ENCODE data around the gene FILIP1L. TPM values are rescaled to one million over a fixed set of nuclear protein-coding genes. Genes with fewer than 3 reads are reported as not detected.

Gene FILIP1L
- total and polyA plus RNA-seq, 2 of the 8 experiments (the other 6 are each of a cell fraction or from before 2014, with no cell fraction given): 0.06 to 0.09 TPM

DNA sequence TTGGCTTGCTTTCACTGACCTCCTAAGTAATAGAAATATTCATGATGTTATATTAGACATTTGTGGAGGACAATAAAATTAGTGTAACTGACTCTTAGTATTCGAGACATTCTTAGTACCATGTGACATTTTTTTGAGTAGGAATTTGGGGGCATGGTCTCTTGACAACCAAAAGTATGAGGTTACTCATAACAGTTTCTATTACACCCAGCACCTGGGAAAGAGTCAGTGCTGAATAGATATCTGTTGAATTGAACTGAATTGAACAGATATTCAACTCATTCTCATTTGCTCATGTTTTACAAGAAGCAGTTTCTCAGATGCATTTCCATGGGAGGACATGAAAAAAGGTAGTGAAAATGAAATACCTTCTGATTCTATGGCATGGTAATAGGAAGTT, 212.2 kb downstream of the FILIP1L start:
- Histone ChIP-seq H3K9me3 (ENCODE audit: insufficient read depth in 2 of 2, low read depth in 1 of 2, low read length in 1 of 2) (no peaks in the 10 kb centered on the region), H3K4me3 (ENCODE audit: extremely low read depth in 1 of 4, insufficient read depth in 2 of 4, low read depth in 3 of 4, low read length in 4 of 4) (no peak overlapping the region), H2BK15ac (ENCODE audit: low read length) (no peak overlapping the region), H3K23ac (ENCODE audit: insufficient read length) (no peak overlapping the region), H2BK120ac (replicated peaks; ENCODE audit: low read depth, low read length) (no peak overlapping the region), H2BK5ac (ENCODE audit: low read depth, low read length) (no peak overlapping the region), H3K4me2 (ENCODE audit: insufficient read depth in 1 of 2, low read depth in 2 of 2, low read length in 2 of 2) (no peak overlapping the region), H4K20me1 (replicated peaks in 1 of 2; ENCODE audit: control insufficient read depth in 1 of 2, insufficient read depth in 2 of 2, low read length in 2 of 2) (no peaks in the 10 kb centered on the region), H3K27me3 (replicated peaks in 1 of 4; ENCODE audit: control insufficient read depth in 3 of 4, extremely low read depth in 1 of 4, insufficient read depth in 3 of 4, low read length in 3 of 4) (no peaks in the 10 kb centered on the region), H3K14ac (ENCODE audit: insufficient read length) (no peak overlapping the region), H3K27ac (ENCODE audit: low read depth, low read length) (no peak overlapping the region), H2AK5ac (ENCODE audit: low read depth, low read length) (no peak overlapping the region), H4K8ac (ENCODE audit: extremely low read depth, insufficient read depth, low read length) (no peak overlapping the region), H2BK20ac (ENCODE audit: low read length) (no peak overlapping the region), H3K79me1 (ENCODE audit: low read depth, low read length) (no peaks in the 10 kb centered on the region; the same call in 1 of the 2 replicates), H3K23me2 (ENCODE audit: low read depth, low read length) (no peaks in the 10 kb centered on the region), H2BK12ac (ENCODE audit: low read depth, low read length) (no peak overlapping the region), H3K18ac (ENCODE audit: extremely low read depth, low read length) (no peak overlapping the region), H4K5ac (ENCODE audit: insufficient read length, low read depth, low read length) (no peak overlapping the region), H3K9ac (replicated peaks in 1 of 4; ENCODE audit: extremely low read depth in 1 of 4, low read depth in 3 of 4, low read length in 3 of 4) (no peak overlapping the region), H3K79me2 (ENCODE audit: control insufficient read depth in 1 of 2, insufficient read depth in 2 of 2, low read length in 2 of 2) (no peaks in the 10 kb centered on the region; a peak in 1 of 4 replicates), H3K56ac (replicated peaks; ENCODE audit: insufficient read length, low read depth, low read length) (no peak overlapping the region), H4K91ac (replicated peaks; ENCODE audit: insufficient read length, low read length) (no peak overlapping the region), H3K36me3 (ENCODE audit: control insufficient read depth in 2 of 4, insufficient read depth in 4 of 4, low read length in 3 of 4) (no peaks in the 10 kb centered on the region), H3K4ac (replicated peaks; ENCODE audit: insufficient read length, low read depth, low read length) (no peak overlapping the region), H3K4me1 (replicated peaks in 1 of 4; ENCODE audit: control insufficient read depth in 3 of 4, insufficient read depth in 4 of 4, low read length in 3 of 4) (no peaks in the 10 kb centered on the region), H2AFZ (ENCODE audit: low read length) (no peak overlapping the region)
- ChIA-PET POLR2A (ENCODE audit: partially characterized antibody) (no interaction called here), CTCF (ENCODE audit: partially characterized antibody) (interaction anchor here (0.9 to 1.6 kb wide), 2 partner anchors 24 to 167 kb away, joined by 3 read pairs; no protein-coding TSS in a partner anchor)
- TF ChIP-seq CHD1 (IDR thresholded peaks at IDR 0.05; ENCODE audit: low read depth, low read length): no peak
- no peak for TF ChIP-seq CTBP2 (IDR thresholded peaks at IDR 0.05; ENCODE audit: borderline replicate concordance, insufficient read depth, insufficient read length, low read length)
- TF ChIP-seq HDAC2 (IDR thresholded peaks at IDR 0.05; ENCODE audit: borderline replicate concordance in 1 of 2, low read depth in 2 of 2, low read length in 2 of 2): no peak
- no peak for TF ChIP-seq ZNF274 (IDR thresholded peaks at IDR 0.05; ENCODE audit: borderline replicate concordance, extremely low read depth, low read length)
- TF ChIP-seq BRCA1 (IDR thresholded peaks at IDR 0.05; ENCODE audit: low read depth, low read length): no peak
- TF ChIP-seq EGR1 (IDR thresholded peaks at IDR 0.05; ENCODE audit: borderline replicate concordance, low read depth, low read length): no peak
- TF ChIP-seq CBX8 (IDR thresholded peaks at IDR 0.05; ENCODE audit: borderline replicate concordance, low read depth, low read length): no peak
- DNase-seq (ENCODE audit: low read depth in 1 of 2, low spot score in 2 of 2) (no peak), FAIRE-seq (no peak)
- 88% methylated on average over 1 of the region's 1 CpG; no CpG with 5 or more reads in 1 of the 2 experiments for WGBS, 2 experiments (ENCODE audit: extremely low coverage in 1 of 2, insufficient coverage in 1 of 2, insufficient read length in 1 of 2, insufficient replicate concordance in 2 of 2, low coverage in 1 of 2, low lambda C conversion rate in 2 of 2, missing lambda C conversion rate in 1 of 2)

Measured in H1 (cell line).